ENCODE measurements around the gene SLC26A5.

GRCh38 chr7:103469095-103469948 lies 23.3 kb upstream of the SLC26A5 start:
- TF ChIP-seq SIN3A (IDR thresholded peaks at IDR 0.05; ENCODE audit: borderline replicate concordance, insufficient read depth, low read depth, low read length) (no peak), CTCF (IDR thresholded peaks at IDR 0.05) (no peak), TCF7L2 (IDR thresholded peaks at IDR 0.05; ENCODE audit: low read depth, low read length) (no peak), POLR2AphosphoS5 (IDR thresholded peaks at IDR 0.05; ENCODE audit: low read depth, low read length) (no peak)
